ENCODE data around the gene DCDC2C. TPM values are rescaled to one million over a fixed set of nuclear protein-coding genes. Genes with fewer than 3 reads are reported as not detected.

The DCDC2C gene
- total RNA-seq, 1 donor from 2014 or later, result not detected

GRCh38 chr2:3679616-3680393, 23.6 kb upstream of the DCDC2C start:
- Histone ChIP-seq H3K4me1 (no peaks in the 10 kb centered on the region), H3K36me3 (no peaks in the 10 kb centered on the region), H3K4me3 (no peak overlapping the region), H3K27me3 (ENCODE audit: low read depth) (peaks cover 8% of the 10 kb centered on the region), H3K9me3 (no peaks in the 10 kb centered on the region), H3K27ac (no peak overlapping the region)
- DNase-seq (no peak), ATAC-seq (no peak)
- no peak for TF ChIP-seq CTCF (IDR thresholded peaks at IDR 0.05)
- intact Hi-C loops (cut with DNase I), result no loop called here

- Histone ChIP-seq H3K4me1 (no peaks in the 10 kb centered on the region), H3K36me3 (no peaks in the 10 kb centered on the region), H3K27ac (no peak overlapping the region), H3K27me3 (ENCODE audit: low read depth) (peaks cover 8% of the 10 kb centered on the region), H3K4me3 (no peak overlapping the region), H3K9me3 (no peaks in the 10 kb centered on the region)
- DNase-seq (no peak), ATAC-seq (no peak)
- intact Hi-C loops (cut with DNase I), result no loop called here
- TF ChIP-seq CTCF (IDR thresholded peaks at IDR 0.05), result no peak
Measured at GRCh38 chr2:3680548-3681345, 22.6 kb upstream of the DCDC2C start.

GRCh38 chr2:3681625-3682024, 21.8 kb upstream of the DCDC2C start:
- TF ChIP-seq CTCF (IDR thresholded peaks at IDR 0.05), result no peak
- no peak for ATAC-seq
- Histone ChIP-seq H3K36me3 (no peaks in the 10 kb centered on the region), H3K9me3 (no peaks in the 10 kb centered on the region), H3K27me3 (ENCODE audit: low read depth) (peaks cover 8% of the 10 kb centered on the region), H3K4me1 (no peaks in the 10 kb centered on the region), H3K4me3 (no peak overlapping the region), H3K27ac (no peak overlapping the region)
- no peak for DNase-seq
- intact Hi-C loops (cut with DNase I), result no loop called here

GRCh38 chr2:3682811-3683210, 20.6 kb upstream of the DCDC2C start:
- no peak for TF ChIP-seq CTCF (IDR thresholded peaks at IDR 0.05)
- H3K27ac ChIP-seq, result no peak overlapping the region

GRCh38 chr2:3683748-3684454, 19.5 kb upstream of the DCDC2C start:
- Histone ChIP-seq H3K4me1 (no peaks in the 10 kb centered on the region), H3K27me3 (ENCODE audit: low read depth) (no peaks in the 10 kb centered on the region), H3K4me3 (no peak overlapping the region), H3K36me3 (no peaks in the 10 kb centered on the region), H3K27ac (no peak overlapping the region), H3K9me3 (no peaks in the 10 kb centered on the region)
- TF ChIP-seq CTCF (IDR thresholded peaks at IDR 0.05), result no peak
- intact Hi-C loops (cut with DNase I), result no loop called here
- DNase-seq (no peak), ATAC-seq (peak in 1 of 2 donors; percentile 78)

More at GRCh38 chr2:3682811-3683210, 20.6 kb upstream of the DCDC2C start:
- no peak for ATAC-seq
- no peaks in the 10 kb centered on the region for H3K4me1 ChIP-seq
- DNase-seq, result no peak
- no peaks in the 10 kb centered on the region for H3K9me3 ChIP-seq
- intact Hi-C loops (cut with DNase I), result no loop called here
- H3K4me3 ChIP-seq, result no peak overlapping the region
- H3K36me3 ChIP-seq, result no peaks in the 10 kb centered on the region
- H3K27me3 ChIP-seq (ENCODE audit: low read depth), result peaks cover 3% of the 10 kb centered on the region

Data from lower lobe of right lung (tissue), 2 donors.